Breast epithelium (tissue), 3 donors: ENCODE measurements around the gene LRCH4.

Experiments
- CTCF ChIP-seq, 3 donors: fragments of 450-650 bp; IDR thresholded peaks; one replicate each; pipeline ENCODE4 v1.5.1; 2016 to 2017; ENCODE audit warnings: antibody characterized with exemption in 3 of 3, mild to moderate bottlenecking in 3 of 3, moderate library complexity in 3 of 3
- POLR2A ChIP-seq: fragments of 450-650 bp; IDR thresholded peaks from one replicate; pipeline ENCODE4 v1.6.1; 2016; ENCODE audit warnings: antibody characterized with exemption, mild to moderate bottlenecking, moderate library complexity
- POLR2AphosphoS5 ChIP-seq, 3 donors: sonication (generic); formaldehyde crosslinking; IDR thresholded peaks; one replicate each; pipeline ENCODE4 v1.6.1; 2017; ENCODE audit warnings: antibody characterized with exemption in 3 of 3

GRCh38 chr7:100600730-100601038, 14.8 kb upstream of the LRCH4 start:
- TF ChIP-seq CTCF (IDR thresholded peaks at IDR 0.05) = no peak
- TF ChIP-seq POLR2A = no peak
- TF ChIP-seq POLR2AphosphoS5 (IDR thresholded peaks at IDR 0.05) = no peak
